Ecto neural progenitor cell (in vitro differentiated cells): ENCODE measurements around the gene EFHD1.
"Not testable (repeated sequence)": the region's sequence is repeated elsewhere in the genome, so short reads cannot be mapped to it uniquely, and the experiment has no call there.

ENCODE experiments used
- DNase-seq: peaks from one replicate; pipeline ENCODE4 v3.0.0-alpha.2; 2018; ENCODE audit warnings: low spot score

EFHD1 gene

GRCh38 chr2:232652505-232652851 lies 19.1 kb downstream of the EFHD1 start:
- DNase-seq: no peak

DNA sequence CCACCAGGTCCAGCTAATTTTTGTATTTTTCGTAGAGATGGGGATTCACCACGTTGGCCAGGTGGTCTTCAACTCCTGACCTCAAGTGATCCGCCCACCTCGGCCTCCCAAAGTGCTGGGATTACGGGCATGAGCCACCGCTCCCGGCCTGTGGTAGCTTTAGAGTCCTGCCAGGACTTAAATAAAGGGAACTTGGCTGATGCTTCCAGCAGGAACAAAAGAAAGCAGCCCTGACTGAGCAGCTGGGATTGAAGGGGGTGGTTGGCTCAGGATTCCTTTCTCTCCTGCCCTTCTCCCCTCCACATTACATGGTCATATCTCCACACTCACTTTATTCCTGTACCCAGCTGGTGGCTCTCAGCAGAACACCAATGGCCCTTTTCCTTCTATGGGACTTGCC lies 20.0 kb downstream of the EFHD1 start:
- DNase-seq: no peak

DNA sequence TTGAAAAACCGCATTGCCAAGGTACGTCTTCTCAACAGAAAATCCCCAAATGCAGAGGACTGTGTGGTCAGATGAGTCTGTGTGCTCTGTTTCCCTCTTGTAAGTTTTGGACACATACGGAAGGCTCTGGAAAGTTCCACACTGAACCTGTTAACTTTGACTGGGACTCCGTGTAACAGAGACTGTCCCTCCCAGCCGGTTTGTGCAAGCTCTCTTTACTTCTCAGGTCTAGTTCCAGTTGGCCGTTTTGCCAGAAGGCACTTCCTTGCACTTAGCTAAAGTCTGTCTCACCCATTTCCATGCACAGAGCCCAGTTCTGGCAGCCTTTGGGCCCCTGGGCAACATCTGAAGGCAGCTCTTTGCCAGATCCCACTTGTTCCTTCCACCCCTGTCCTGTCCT lies 22.0 kb downstream of the EFHD1 start:
- no peak for DNase-seq

GRCh38 chr2:232658217-232658785 lies 24.9 kb downstream of the EFHD1 start:
- DNase-seq: no peak

DNA sequence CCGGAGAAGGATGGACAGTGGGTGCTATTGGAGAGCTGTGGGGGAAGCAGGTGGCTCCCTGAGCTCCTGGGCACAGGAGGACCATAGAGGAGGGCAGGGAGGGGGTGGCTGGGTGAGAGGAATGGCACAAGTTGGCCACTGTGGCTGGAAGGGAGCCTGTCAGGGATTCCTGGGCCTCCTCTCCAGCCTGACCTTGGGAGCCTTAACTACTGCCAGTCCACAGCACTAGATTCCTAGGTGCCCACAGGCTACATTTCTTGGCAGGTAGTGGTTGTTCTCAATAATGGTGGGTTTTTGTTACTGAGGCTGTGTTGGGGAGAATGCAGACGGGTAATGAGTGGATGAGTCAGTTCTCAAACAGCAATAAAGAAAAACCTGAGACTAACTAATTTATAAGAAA lies 26.0 kb downstream of the EFHD1 start:
- DNase-seq: no peak

DNA sequence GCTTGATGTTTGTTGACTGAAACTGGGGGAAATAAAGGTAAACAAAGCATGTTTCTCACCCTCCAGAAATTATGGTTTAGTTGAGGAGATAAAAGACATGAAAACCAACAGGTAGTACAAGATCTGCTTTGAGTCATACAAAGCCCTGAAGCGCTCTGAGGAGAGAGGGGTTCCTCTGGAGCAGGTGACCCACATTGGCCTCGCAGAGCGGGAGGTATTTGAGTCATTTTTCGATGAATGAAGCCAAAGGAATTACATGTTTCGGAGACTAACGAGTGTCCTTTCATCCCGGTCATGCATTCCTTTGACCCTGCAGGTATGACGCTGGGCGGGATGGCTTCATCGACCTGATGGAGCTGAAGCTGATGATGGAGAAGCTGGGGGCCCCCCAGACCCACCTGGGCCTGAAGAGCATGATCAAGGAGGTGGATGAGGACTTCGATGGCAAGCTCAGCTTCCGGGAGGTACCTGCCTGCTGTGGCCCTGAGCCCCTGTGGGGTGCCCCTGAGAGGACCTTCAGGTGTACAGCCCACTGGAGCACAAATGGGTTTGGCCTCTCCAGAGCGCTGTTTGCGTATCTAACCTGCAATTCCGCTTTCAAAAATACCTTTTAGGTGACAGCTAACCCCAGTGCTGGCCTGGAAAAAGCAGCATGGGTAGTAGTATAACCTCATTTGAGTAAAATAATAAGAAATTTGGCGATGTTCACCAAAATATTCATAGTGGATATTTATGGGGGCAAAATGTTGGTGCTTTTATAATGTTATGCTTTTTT lies 29.3 kb downstream of the EFHD1 start:
- DNase-seq: no peak

- DNase-seq: no peak
Measured at GRCh38 chr2:232666051-232666805, 32.8 kb downstream of the EFHD1 start.

DNA sequence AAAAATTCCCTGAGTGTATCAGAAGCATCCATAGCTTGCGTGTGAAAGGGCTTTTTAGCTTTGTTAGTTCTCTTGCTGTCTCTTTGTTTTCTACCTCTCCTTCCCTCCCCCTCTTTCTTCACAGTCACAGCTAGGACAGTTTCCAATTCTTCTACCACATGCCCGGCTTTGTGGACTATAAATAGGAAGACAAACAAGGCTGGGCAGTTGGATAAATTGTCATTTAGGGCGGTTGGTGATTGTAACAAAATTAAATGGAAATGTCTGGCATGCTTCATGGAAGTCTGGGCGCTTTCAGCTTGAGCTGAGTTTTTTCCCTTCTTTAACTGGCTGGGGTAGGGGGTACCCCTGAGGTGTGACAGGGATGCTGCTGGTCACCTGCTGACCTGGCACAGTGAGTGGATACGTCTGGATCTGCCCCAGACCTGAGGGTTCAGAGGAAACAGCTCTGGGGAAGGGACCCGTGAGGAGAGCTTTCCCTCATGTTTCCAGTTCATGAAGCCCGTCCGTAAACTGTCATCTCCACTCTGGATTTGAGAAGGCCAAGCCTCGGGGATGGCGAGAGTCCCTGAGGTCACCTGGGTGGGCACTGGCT lies 34.7 kb downstream of the EFHD1 start:
- DNase-seq: no peak

DNA sequence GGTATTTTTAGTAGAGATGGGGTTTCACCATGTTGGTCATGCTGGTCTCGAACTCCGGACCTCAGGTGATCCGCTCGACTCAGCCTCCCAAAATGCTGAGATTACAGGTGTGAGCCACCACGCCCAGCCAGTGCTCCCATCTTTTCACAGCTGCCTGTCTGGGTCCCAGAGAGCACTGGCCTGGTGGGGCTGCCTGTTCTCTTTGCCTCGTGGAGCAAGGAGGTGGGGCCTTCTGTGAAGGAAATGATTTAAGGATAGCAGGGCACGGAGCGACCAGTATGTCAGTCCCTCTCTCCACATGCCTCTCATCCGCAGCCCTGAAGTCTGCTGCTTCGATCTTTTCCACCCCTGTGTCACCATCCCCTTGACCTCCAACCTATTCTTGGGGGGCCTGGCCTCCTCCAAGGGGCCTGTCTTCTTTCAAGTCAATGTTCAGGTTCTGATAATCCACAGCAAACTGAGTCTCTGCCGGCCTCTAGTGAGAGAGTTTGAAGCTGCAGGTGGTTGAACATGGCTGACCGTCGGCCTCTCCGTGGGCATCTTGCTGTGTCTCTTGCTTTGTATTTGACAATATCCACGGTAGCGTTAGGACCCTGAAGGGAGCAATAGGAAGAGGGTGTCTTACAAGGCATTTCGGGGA lies 35.5 kb downstream of the EFHD1 start:
- peak; percentile 61 for DNase-seq

GRCh38 chr2:232672588-232672987 lies 39.2 kb downstream of the EFHD1 start:
- no peak for DNase-seq

GRCh38 chr2:232674491-232674890 lies 41.1 kb downstream of the EFHD1 start:
- no peak for DNase-seq

- DNase-seq: no peak
Measured at GRCh38 chr2:232675381-232675780, 42.0 kb downstream of the EFHD1 start.

GRCh38 chr2:232680006-232680405 lies 46.6 kb downstream of the EFHD1 start:
- no peak for DNase-seq

DNA sequence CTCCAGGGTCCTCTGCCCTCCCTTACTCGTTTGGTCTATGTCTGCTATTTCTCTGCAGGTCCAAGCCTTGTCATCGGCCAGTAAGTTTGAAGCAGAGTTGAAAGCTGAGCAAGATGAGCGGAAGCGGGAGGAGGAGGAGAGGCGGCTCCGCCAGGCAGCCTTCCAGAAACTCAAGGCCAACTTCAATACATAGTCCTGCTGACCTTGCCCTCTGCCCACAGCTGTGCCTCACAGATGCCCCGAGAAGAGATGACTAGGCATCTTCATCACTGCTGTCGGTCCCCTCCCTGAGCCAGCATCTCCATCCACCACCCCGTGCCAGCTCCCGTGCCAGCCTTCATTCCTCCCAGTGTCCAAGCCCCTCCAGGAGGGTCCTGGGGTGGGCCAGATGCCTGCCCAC lies 48.1 kb downstream of the EFHD1 start:
- no peak for DNase-seq

- no peak for DNase-seq
Measured at GRCh38 chr2:232683368-232683767, 50.0 kb downstream of the EFHD1 start.

DNA sequence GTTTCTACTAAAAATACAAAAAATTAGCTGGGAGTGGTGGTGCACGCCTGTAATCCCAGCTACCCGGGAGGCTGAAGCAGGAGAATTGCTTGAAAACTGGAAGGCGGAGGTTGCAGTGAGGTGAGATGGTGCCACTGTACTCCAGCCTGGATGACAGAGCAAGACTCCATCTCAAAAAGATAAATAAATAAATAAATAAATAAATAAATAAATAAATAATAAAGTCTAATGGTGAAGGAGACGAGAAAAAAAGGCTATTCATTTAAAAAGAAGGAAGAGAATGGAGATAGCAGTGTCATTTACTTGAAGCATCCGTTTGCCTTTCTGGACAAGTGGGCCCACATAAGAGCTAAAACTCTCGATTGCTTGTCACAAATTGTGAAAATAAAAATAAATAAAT lies 52.0 kb downstream of the EFHD1 start:
- DNase-seq: not testable (repeated sequence)

- no peak for DNase-seq
Measured at GRCh38 chr2:232687382-232688160, 54.2 kb downstream of the EFHD1 start.

DNA sequence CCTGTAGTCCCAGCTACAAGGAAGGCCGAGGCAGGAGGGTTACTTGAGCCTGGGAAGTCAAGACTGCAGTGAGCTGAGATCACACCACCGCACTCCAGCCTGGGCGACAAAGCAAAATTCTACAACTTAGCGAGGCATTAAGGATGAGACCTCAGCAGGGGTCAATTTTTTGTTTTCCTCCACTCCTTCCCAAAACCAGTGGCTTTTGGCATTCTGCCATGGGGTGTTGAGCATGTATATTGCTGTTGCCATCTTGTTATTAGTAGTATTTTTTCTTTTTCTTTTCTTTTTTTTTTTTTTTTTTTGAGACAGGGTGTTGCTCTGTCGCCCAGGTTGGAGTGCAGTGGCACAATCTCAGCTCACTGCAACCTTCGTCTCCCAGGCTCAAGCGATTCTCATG lies 54.8 kb downstream of the EFHD1 start:
- DNase-seq: no peak

DNA sequence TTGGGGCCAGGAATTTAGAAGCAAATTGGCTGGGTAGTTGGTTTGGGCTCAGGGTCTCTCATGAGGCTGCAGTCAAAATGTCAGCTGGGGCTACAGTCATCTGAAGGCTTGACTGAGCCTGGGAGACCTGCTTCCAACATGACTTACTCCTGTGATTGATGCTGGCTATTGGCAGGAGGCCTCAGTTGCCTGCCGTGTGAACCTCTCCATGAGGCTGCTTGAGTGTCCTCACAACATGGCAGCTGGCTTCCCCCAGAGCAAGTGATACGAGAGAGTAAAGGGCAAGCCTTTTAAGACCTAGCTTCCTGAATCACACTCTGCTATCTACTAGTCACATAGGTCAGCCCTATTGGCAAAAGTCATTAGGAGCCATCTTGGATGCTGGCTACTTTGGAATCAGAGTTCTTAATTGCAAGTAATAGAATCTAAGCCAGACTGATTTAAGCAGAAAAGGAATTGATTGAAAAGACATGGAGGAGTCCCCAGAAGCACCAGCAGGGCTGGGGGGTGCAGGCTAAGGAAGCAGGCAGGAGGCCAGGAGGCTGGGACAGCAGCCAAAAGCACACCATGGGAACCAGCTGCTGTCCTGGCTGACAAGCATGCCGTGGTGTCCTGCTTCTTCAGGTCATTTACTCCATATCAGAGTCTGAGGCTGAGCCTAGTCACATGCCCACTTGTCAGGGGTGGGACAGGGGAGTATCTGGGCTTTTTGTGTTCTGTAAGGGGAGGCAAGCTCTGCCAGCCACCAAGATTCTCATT lies 55.9 kb downstream of the EFHD1 start:
- peak; percentile 18 for DNase-seq

DNA sequence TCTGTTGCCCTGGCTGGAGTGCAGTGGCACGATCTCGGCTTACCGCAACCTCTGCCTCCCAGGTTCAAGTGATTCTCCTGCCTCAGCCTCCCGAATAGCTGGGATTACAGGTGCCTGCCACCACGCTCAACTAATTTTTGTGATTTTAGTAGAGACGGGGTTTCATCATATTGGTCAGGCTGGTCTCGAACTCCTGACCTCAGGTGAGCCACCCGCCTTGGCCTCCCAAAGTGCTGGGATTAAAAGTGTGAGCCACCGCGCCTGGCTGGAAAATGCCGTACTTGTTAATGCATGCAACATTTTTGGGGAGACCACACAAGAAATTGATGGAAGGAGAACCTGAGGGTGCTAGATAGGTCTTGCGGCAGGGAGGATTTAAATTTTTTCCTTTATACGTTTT lies 57.7 kb downstream of the EFHD1 start:
- not testable (repeated sequence) for DNase-seq

- peak; percentile 14 for DNase-seq
Measured at GRCh38 chr2:232693344-232693743, 59.9 kb downstream of the EFHD1 start.
